ENCODE data around the gene DENND5B. TPM values are rescaled to one million over a fixed set of nuclear protein-coding genes. Genes with fewer than 3 reads are reported as not detected.

The DENND5B gene
- total and polyA plus RNA-seq, 10 donors: 4.5 to 42.5 (median 24.6) TPM

- 75 to 84% (median 79%) methylated on average over 7 of the region's 7 CpGs for WGBS, 5 donors
- H3K9me3 ChIP-seq: no peaks in the 10 kb centered on the region
- TF ChIP-seq, protein P1, sequence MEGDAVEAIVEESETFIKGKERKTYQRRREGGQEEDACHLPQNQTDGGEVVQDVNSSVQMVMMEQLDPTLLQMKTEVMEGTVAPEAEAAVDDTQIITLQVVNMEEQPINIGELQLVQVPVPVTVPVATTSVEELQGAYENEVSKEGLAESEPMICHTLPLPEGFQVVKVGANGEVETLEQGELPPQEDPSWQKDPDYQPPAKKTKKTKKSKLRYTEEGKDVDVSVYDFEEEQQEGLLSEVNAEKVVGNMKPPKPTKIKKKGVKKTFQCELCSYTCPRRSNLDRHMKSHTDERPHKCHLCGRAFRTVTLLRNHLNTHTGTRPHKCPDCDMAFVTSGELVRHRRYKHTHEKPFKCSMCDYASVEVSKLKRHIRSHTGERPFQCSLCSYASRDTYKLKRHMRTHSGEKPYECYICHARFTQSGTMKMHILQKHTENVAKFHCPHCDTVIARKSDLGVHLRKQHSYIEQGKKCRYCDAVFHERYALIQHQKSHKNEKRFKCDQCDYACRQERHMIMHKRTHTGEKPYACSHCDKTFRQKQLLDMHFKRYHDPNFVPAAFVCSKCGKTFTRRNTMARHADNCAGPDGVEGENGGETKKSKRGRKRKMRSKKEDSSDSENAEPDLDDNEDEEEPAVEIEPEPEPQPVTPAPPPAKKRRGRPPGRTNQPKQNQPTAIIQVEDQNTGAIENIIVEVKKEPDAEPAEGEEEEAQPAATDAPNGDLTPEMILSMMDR (IDR thresholded peaks at IDR 0.05 in 8 of 11, conservative IDR thresholded peaks at IDR 0.05 in 3 of 11): no peak
- no peak for TF ChIP-seq POLR2A (IDR thresholded peaks at IDR 0.05)
- TF ChIP-seq POLR2AphosphoS5 (IDR thresholded peaks at IDR 0.05): no peak
- H3K4me1 ChIP-seq: peaks cover 0 to 21% (median 2%) of the 10 kb centered on the region in 6 donors
- no peak for DNase-seq
- H3K27ac ChIP-seq: no peak overlapping the region
- H3K36me3 ChIP-seq: no peaks in the 10 kb centered on the region
- H3K4me3 ChIP-seq: no peak overlapping the region
- no peaks in the 10 kb centered on the region for H3K27me3 ChIP-seq (replicated peaks in 1 of 7)
- intact Hi-C loops (cut with DNase I; ENCODE audit: low total_unique reads): no loop called here
These were observed 35.5 kb upstream of the DENND5B start for GRCh38 chr12:31626270-31626995.

GRCh38 chr12:31622038-31622437 is 31.1 kb upstream of the DENND5B start:
- TF ChIP-seq POLR2A (IDR thresholded peaks at IDR 0.05): no peak
- TF ChIP-seq, protein P1 (IDR thresholded peaks at IDR 0.05 in 8 of 11, conservative IDR thresholded peaks at IDR 0.05 in 3 of 11): no peak
- TF ChIP-seq POLR2AphosphoS5 (IDR thresholded peaks at IDR 0.05): no peak
- Histone ChIP-seq H3K27ac (no peak overlapping the region), H3K27me3 (replicated peaks in 1 of 7) (no peaks in the 10 kb centered on the region), H3K4me3 (no peak overlapping the region), H3K4me1 (no peaks in the 10 kb centered on the region), H3K36me3 (no peaks in the 10 kb centered on the region), H3K9me3 (no peaks in the 10 kb centered on the region)
- WGBS, 5 donors: 82 to 93% (median 87%) methylated on average over 4 of the region's 4 CpGs
- DNase-seq: no peak
- intact Hi-C loops (cut with DNase I; ENCODE audit: low total_unique reads): no loop called here

- intact Hi-C loops (cut with DNase I; ENCODE audit: low total_unique reads): no loop called here
- 69 to 100% (median 98%) methylated on average over 2 of the region's 2 CpGs for WGBS, 5 donors
- H3K27me3 ChIP-seq (replicated peaks in 1 of 7): no peaks in the 10 kb centered on the region
These were observed 29.4 kb upstream of the DENND5B start for GRCh38 chr12:31620311-31620710.

More at GRCh38 chr12:31620311-31620710, 29.4 kb upstream of the DENND5B start:
- Histone ChIP-seq H3K27ac (no peak overlapping the region), H3K4me1 (no peaks in the 10 kb centered on the region), H3K36me3 (no peaks in the 10 kb centered on the region), H3K4me3 (no peak overlapping the region), H3K9me3 (no peaks in the 10 kb centered on the region)
- DNase-seq: no peak
- TF ChIP-seq POLR2AphosphoS5 (IDR thresholded peaks at IDR 0.05) (no peak), POLR2A (IDR thresholded peaks at IDR 0.05) (no peak)
- TF ChIP-seq, protein P1 (IDR thresholded peaks at IDR 0.05 in 8 of 11, conservative IDR thresholded peaks at IDR 0.05 in 3 of 11): no peak
